Activated naive CD4-positive, alpha-beta T cell treated with anti-CD3 and anti-CD28 coated beads for 36 hours (primary cell): ENCODE results near the gene THUMPD3. TPM values are rescaled to one million over a fixed set of nuclear protein-coding genes. Genes with fewer than 3 reads are reported as not detected.

Experiments
- total RNA-seq, 2 experiments: library from RNA; stranded (reverse); gene quantifications; one replicate each; pipeline ENCODE4 v1.2.3, GENCODE V29; 2021

The THUMPD3 gene
- total RNA-seq, 2 experiments from 2014 or later: 46.0 to 48.9 TPM

Other genes starting within 250 kb of the THUMPD3 start
- gene SRGAP3, start 113.4 kb upstream of the THUMPD3 start, total RNA-seq: 1 to 10 TPM; 2.4 to 2.5 TPM
- 100 to 1,000 TPM; 125 to 133 TPM for gene SETD5, start 34.6 kb downstream of the THUMPD3 start, total RNA-seq
- gene LHFPL4, start 190.8 kb downstream of the THUMPD3 start, total RNA-seq: not detected